ENCODE measurements around the gene C10orf95. TPM values are rescaled to one million over a fixed set of nuclear protein-coding genes. Genes with fewer than 3 reads are reported as not detected.

The C10orf95 gene
- total and polyA plus RNA-seq, 10 donors, result 0.06 to 0.77 (median 0.33) TPM; not detected in 3

DNA sequence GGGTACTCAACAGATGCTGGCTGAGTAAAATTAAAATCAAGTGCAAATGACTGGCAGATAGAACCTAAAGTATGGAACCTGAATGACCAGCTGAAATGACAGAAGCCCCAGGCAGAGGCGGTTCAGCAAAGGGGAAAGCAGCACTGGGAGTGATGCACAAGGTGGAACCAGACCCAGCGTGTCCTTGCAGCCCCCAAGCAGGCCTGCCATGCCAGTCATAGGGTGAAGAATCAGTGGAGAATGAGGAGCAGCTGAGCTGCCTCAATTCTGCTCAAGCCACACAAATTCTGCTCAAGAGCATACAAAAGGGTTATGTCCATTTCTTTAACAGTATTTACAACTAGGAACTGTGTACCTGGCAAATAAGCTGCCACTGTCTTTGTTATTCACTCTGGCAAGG is 42.4 kb upstream of the C10orf95 start:
- TF ChIP-seq POLR2A (IDR thresholded peaks at IDR 0.05) (no peak), POLR2AphosphoS5 (IDR thresholded peaks at IDR 0.05) (no peak)
- TF ChIP-seq, protein P1, sequence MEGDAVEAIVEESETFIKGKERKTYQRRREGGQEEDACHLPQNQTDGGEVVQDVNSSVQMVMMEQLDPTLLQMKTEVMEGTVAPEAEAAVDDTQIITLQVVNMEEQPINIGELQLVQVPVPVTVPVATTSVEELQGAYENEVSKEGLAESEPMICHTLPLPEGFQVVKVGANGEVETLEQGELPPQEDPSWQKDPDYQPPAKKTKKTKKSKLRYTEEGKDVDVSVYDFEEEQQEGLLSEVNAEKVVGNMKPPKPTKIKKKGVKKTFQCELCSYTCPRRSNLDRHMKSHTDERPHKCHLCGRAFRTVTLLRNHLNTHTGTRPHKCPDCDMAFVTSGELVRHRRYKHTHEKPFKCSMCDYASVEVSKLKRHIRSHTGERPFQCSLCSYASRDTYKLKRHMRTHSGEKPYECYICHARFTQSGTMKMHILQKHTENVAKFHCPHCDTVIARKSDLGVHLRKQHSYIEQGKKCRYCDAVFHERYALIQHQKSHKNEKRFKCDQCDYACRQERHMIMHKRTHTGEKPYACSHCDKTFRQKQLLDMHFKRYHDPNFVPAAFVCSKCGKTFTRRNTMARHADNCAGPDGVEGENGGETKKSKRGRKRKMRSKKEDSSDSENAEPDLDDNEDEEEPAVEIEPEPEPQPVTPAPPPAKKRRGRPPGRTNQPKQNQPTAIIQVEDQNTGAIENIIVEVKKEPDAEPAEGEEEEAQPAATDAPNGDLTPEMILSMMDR (IDR thresholded peaks at IDR 0.05 in 8 of 11, conservative IDR thresholded peaks at IDR 0.05 in 3 of 11), result no peak
- peaks cover 0 to 78% (median 25%) of the 10 kb centered on the region in 6 donors for H3K36me3 ChIP-seq
- 87 to 95% (median 90%) methylated on average over 2 of the region's 2 CpGs for WGBS, 5 donors
- H3K4me1 ChIP-seq, result peaks cover 0 to 59% (median 26%) of the 10 kb centered on the region in 6 donors
- H3K27me3 ChIP-seq (replicated peaks in 1 of 7), result no peaks in the 10 kb centered on the region
- intact Hi-C loops (cut with DNase I; ENCODE audit: low total_unique reads), result no loop called here
- DNase-seq, result peak; percentile 5
- no peaks in the 10 kb centered on the region for H3K9me3 ChIP-seq
- H3K27ac ChIP-seq, result no peak overlapping the region
- H3K4me3 ChIP-seq, result no peak overlapping the region

DNA sequence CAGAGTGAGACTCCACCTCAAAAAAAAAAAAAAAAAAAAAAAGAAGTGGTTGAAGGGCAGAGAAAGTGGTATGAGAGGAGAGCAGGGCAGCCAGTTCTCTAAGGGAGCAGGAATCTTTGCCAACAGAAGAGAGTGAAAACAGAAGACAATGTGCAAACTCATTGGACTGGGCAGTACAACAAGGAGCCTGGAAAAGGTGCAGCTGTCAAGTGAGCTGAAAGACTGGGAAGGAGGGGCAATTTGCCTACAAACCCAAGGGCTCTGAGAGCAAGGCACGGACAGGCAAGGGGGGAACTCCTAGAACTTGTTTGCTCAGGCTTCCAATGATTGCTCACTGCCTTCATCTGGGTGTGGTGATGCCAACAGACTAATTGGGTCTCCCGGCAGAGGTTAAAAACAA is 41.6 kb upstream of the C10orf95 start:
- intact Hi-C loops (cut with DNase I; ENCODE audit: low total_unique reads), result no loop called here
- H3K27ac ChIP-seq, result no peak overlapping the region
- no peak for TF ChIP-seq POLR2A (IDR thresholded peaks at IDR 0.05)
- TF ChIP-seq, protein P1 (IDR thresholded peaks at IDR 0.05 in 8 of 11, conservative IDR thresholded peaks at IDR 0.05 in 3 of 11), result no peak
- TF ChIP-seq POLR2AphosphoS5 (IDR thresholded peaks at IDR 0.05), result no peak
- H3K36me3 ChIP-seq, result peaks cover 0 to 82% (median 33%) of the 10 kb centered on the region in 6 donors
- no peaks in the 10 kb centered on the region for H3K27me3 ChIP-seq (replicated peaks in 1 of 7)
- 40 to 73% (median 49%) methylated on average over 2 of the region's 2 CpGs for WGBS, 5 donors
- no peaks in the 10 kb centered on the region for H3K9me3 ChIP-seq
- DNase-seq, result peak; percentile 2
- H3K4me3 ChIP-seq, result no peak overlapping the region
- peaks cover 0 to 52% (median 20%) of the 10 kb centered on the region in 6 donors for H3K4me1 ChIP-seq

DNA sequence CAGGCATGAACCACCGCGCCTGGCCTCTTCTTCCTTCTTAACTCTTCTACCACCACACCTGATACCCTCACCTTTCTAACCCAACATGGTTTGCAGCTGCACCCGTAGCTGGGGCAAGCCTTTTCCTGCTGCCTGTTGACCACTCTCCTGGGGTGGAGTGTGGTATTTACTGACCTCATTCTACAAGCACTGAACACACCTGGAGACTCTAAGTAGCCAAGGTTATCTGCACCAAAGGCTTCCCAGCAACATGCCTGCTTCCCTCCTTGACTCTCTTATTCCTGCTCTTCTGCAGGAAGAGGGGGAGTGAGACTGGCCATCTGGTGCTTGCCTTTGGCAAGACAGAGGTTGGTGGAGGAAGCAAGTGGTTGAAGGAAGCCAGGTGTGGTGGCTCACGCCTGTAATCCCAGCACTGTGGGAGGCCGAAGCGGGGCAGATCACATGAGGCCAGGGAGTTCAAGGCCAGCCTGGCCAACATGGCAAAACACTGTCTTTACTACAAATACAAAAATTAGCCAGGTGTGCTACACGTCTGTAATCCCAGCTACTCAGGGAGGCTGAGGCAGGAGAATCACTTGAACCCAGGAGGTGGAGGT is 41.1 kb upstream of the C10orf95 start:
- Histone ChIP-seq H3K4me1 (peaks cover 0 to 46% (median 15%) of the 10 kb centered on the region in 6 donors), H3K27ac (no peak overlapping the region), H3K4me3 (no peak overlapping the region), H3K36me3 (peaks cover 0 to 88% (median 38%) of the 10 kb centered on the region in 6 donors), H3K9me3 (no peaks in the 10 kb centered on the region), H3K27me3 (replicated peaks in 1 of 7) (no peaks in the 10 kb centered on the region)
- 85 to 93% (median 88%) methylated on average over 7 of the region's 7 CpGs for WGBS, 5 donors
- intact Hi-C loops (cut with DNase I; ENCODE audit: low total_unique reads), result no loop called here
- peak; percentile 20 for DNase-seq
- TF ChIP-seq POLR2AphosphoS5 (IDR thresholded peaks at IDR 0.05), result no peak
- TF ChIP-seq, protein P1 (IDR thresholded peaks at IDR 0.05 in 8 of 11, conservative IDR thresholded peaks at IDR 0.05 in 3 of 11), result no peak
- no peak for TF ChIP-seq POLR2A (IDR thresholded peaks at IDR 0.05)

DNA sequence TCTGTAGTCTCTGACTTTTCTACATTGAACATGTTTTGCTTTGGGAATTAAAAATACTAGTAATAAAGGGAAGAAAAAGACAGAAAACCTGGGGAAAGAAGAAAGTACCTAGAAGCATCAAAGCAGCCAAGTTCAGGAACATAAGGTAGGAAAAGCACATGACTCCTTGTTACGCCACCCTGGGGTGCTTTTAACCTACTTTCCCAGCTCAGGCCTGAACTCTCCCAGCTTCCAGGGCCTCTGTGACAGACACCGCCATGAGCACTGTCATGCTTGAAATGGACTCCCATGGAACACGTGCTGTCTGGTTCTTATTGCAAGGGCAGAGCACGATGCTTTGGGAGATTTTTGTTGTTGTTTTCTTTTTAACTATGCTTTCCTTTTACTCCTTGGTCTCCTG is 39.8 kb upstream of the C10orf95 start:
- H3K36me3 ChIP-seq, result peaks cover 0 to 98% (median 51%) of the 10 kb centered on the region in 6 donors
- H3K4me1 ChIP-seq, result peaks cover 0 to 36% (median 11%) of the 10 kb centered on the region in 6 donors
- H3K9me3 ChIP-seq, result no peaks in the 10 kb centered on the region
- WGBS, 5 donors, result 84 to 93% (median 91%) methylated on average over 4 of the region's 4 CpGs
- DNase-seq, result peak; percentile 11
- H3K27ac ChIP-seq, result no peak overlapping the region
- no peak overlapping the region for H3K4me3 ChIP-seq
- H3K27me3 ChIP-seq (replicated peaks in 1 of 7), result no peaks in the 10 kb centered on the region
- TF ChIP-seq POLR2AphosphoS5 (IDR thresholded peaks at IDR 0.05), result no peak
- TF ChIP-seq POLR2A (IDR thresholded peaks at IDR 0.05), result no peak
- TF ChIP-seq, protein P1 (IDR thresholded peaks at IDR 0.05 in 8 of 11, conservative IDR thresholded peaks at IDR 0.05 in 3 of 11), result no peak
- intact Hi-C loops (cut with DNase I; ENCODE audit: low total_unique reads), result no loop called here

Measured in spleen (tissue), 11 donors.